ENCODE results near the gene ENTR1. TPM values are rescaled to one million over a fixed set of nuclear protein-coding genes. Genes with fewer than 3 reads are reported as not detected.
"Not testable (repeated sequence)": the region's sequence is repeated elsewhere in the genome, so short reads cannot be mapped to it uniquely, and the experiment has no call there.

Gene ENTR1
- total RNA-seq, 4 donors from 2014 or later: 29.9 to 193 (median 50.2) TPM

GRCh38 chr9:136412962-136413361 is 2.5 kb upstream of the ENTR1 start:
- no peak for TF ChIP-seq POLR2A (IDR thresholded peaks at IDR 0.05)
- TF ChIP-seq CTCF (IDR thresholded peaks at IDR 0.05): no peak
- Histone ChIP-seq H3K27ac (no peak overlapping the region), H3K4me1 (peaks cover 0 to 28% (median 18%) of the 10 kb centered on the region in 4 donors), H3K27me3 (no peaks in the 10 kb centered on the region), H3K9me3 (no peaks in the 10 kb centered on the region), H3K36me3 (peaks cover 0 to 53% (median 0%) of the 10 kb centered on the region in 3 donors), H3K4me3 (no peak overlapping the region)
- no peak for DNase-seq

GRCh38 chr9:136411378-136411777 is 964 bp upstream of the ENTR1 start:
- no peak for DNase-seq
- no peak for TF ChIP-seq POLR2A (IDR thresholded peaks at IDR 0.05)
- no peak for TF ChIP-seq CTCF (IDR thresholded peaks at IDR 0.05)
- peaks cover 0 to 28% (median 18%) of the 10 kb centered on the region in 4 donors for H3K4me1 ChIP-seq
- H3K27ac ChIP-seq: peak overlapping the region in 1 of 4 donors; percentile 89
- peaks cover 0 to 53% (median 0%) of the 10 kb centered on the region in 3 donors for H3K36me3 ChIP-seq
- no peaks in the 10 kb centered on the region for H3K9me3 ChIP-seq
- no peaks in the 10 kb centered on the region for H3K27me3 ChIP-seq
- peak overlapping the region; percentile 72 to 99 (median 96) for H3K4me3 ChIP-seq

- peak in 2 of 3 donors; percentile 47 to 67 for DNase-seq
- H3K9me3 ChIP-seq: no peaks in the 10 kb centered on the region
- peaks cover 0 to 53% (median 0%) of the 10 kb centered on the region in 3 donors for H3K36me3 ChIP-seq
- H3K4me1 ChIP-seq: peaks cover 0 to 28% (median 21%) of the 10 kb centered on the region in 4 donors
- H3K27ac ChIP-seq: peak overlapping the region; percentile 64 to 90 (median 89)
- TF ChIP-seq CTCF (IDR thresholded peaks at IDR 0.05) (no peak), POLR2A (IDR thresholded peaks at IDR 0.05) (no peak)
- H3K4me3 ChIP-seq: peak overlapping the region; percentile 72 to 99 (median 96)
- no peaks in the 10 kb centered on the region for H3K27me3 ChIP-seq
Observed at GRCh38 chr9:136409557-136410455, 608 bp downstream of the ENTR1 start.

GRCh38 chr9:136407911-136408310 is 2.5 kb downstream of the ENTR1 start:
- Histone ChIP-seq H3K27me3 (no peaks in the 10 kb centered on the region), H3K4me1 (peaks cover 0 to 36% (median 31%) of the 10 kb centered on the region in 4 donors), H3K9me3 (no peaks in the 10 kb centered on the region), H3K4me3 (no peak overlapping the region), H3K36me3 (peaks cover 0 to 50% (median 0%) of the 10 kb centered on the region in 3 donors), H3K27ac (no peak overlapping the region)
- DNase-seq: no peak
- no peak for TF ChIP-seq CTCF (IDR thresholded peaks at IDR 0.05)
- TF ChIP-seq POLR2A (IDR thresholded peaks at IDR 0.05): no peak

GRCh38 chr9:136407061-136407460 is 3.4 kb downstream of the ENTR1 start:
- not testable (repeated sequence) for H3K9me3 ChIP-seq, H3K27ac ChIP-seq, H3K4me3 ChIP-seq, DNase-seq, H3K27me3 ChIP-seq
- H3K36me3 ChIP-seq: peaks cover 0 to 47% (median 0%) of the 10 kb centered on the region in 3 donors
- peaks cover 0 to 36% (median 29%) of the 10 kb centered on the region in 4 donors for H3K4me1 ChIP-seq

- H3K27me3 ChIP-seq, H3K9me3 ChIP-seq, H3K27ac ChIP-seq, DNase-seq, H3K4me3 ChIP-seq: not testable (repeated sequence)
- H3K4me1 ChIP-seq: peaks cover 0 to 29% (median 19%) of the 10 kb centered on the region in 4 donors
- H3K36me3 ChIP-seq: peaks cover 0 to 47% (median 0%) of the 10 kb centered on the region in 3 donors
Observed at GRCh38 chr9:136405904-136406303, 4.5 kb downstream of the ENTR1 start.
